ENCODE data around the gene RPS27. TPM values are rescaled to one million over a fixed set of nuclear protein-coding genes. Genes with fewer than 3 reads are reported as not detected.
A peak's percentile ranks its signal among the peaks of the same experiment; 100 is the strongest.

RPS27 gene
- polyA plus RNA-seq, 2 of the 4 experiments (the other 2 are of a cell fraction) = 4,831 to 5,586 TPM

GRCh38 chr1:153976819-153977249 lies 13.7 kb upstream of the RPS27 start:
- no peak for DNase-seq (ENCODE audit: low read depth in 1 of 2, low spot score in 1 of 2)
- Histone ChIP-seq H3K4me3 (peak overlapping the region; percentile 92), H3K9me3 (no peaks in the 10 kb centered on the region), H3K27ac (peak overlapping the region; percentile 88 to 95), H3K4me1 (peaks cover 18% of the 10 kb centered on the region), H3K4me2 (peak overlapping the region; percentile 92)
- ChIA-PET POLR2A (interaction anchor here (0.9 to 4.4 kb wide), 9 partner anchors 9 to 193 kb away, joined by 3 to 78 read pairs (median 8); partner anchors contain the start of genes CREB3L4, DENND4B, GATAD2B and RAB13), CTCF (interaction anchor here (0.8 to 7.5 kb wide), 10 partner anchors 9 to 187 kb away, joined by 3 to 90 read pairs (median 5); partner anchors contain the start of genes CREB3L4, DENND4B and RAB13)
- peak; percentile 3 to 45; a peak in 4 of 6 replicates for ATAC-seq
- TF ChIP-seq PHF8 (IDR thresholded peaks at IDR 0.05; ENCODE audit: borderline replicate concordance, low read depth) = no peak
- no peak for TF ChIP-seq FOSB (CRISPR knock-in tag; IDR thresholded peaks at IDR 0.05)
- no peak for TF ChIP-seq MAZ (IDR thresholded peaks at IDR 0.05; ENCODE audit: borderline replicate concordance, low read depth, low read length)
- TF ChIP-seq POLR2AphosphoS2 (conservative IDR thresholded peaks at IDR 0.05; ENCODE audit: low read length) = no peak
- no peak for TF ChIP-seq KDM5A (IDR thresholded peaks at IDR 0.05)
- TF ChIP-seq JUN (IDR thresholded peaks at IDR 0.05) = no peak
- no peak for TF ChIP-seq ZC3H11A (IDR thresholded peaks at IDR 0.05)
- TF ChIP-seq MYC (IDR thresholded peaks at IDR 0.05; ENCODE audit: borderline replicate concordance, low read length) = no peak
- no peak for FAIRE-seq
- 2% methylated on average over 13 of the region's 16 CpGs for WGBS (ENCODE audit: missing lambda C conversion rate)

DNA sequence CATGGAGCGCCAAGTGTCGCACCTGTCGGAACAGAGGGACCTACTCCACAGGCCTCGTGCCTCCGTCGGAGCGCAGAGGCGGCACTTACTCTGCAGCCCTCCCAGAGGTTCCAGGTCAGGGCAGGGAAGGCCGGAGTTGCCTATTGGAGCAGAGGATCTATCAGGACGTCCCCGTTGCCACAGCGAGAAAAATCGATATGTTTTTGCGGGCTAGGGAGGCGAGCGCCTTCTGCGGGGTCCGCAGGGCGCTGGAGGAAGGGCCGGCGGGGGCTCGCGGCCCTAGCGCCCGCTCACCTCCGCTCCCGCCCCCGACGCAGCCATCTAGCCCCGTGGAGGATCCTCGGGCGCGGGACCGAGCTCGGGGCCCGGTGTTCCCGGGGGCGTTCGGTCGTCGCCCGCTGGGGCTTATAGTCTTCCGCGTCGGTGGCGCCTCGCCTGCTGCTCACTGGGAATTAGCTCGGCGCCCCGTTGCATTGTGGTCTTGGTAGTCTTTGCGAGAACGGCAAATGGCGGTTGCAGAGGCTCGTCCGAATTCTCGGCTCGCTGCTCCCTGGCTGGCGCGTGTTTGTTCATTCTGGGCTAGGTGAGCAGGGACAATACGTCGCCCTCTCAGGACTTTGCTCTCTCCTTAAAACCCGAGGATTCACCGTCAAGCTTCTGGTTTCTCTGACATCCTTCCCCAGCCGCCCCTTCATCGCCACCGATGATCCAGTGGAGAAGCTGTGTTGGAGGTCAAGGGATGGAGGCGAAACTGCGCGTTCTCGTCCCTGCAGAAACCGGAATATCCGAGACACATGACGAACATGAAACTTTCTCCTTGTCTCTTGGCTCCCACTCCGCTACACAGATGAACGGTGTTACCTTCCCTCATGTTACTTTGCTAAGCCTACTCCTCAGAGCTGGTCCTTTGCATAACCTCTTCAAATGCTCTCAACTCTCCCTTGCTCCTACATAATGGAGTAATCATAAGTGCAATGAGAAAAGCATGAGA lies 13.0 kb upstream of the RPS27 start, which contains the start of gene JTB:
Gene JTB, minus strand, starts transcription at position 425 of the 991 bp plus-strand sequence. Its CDS starts 422 bp downstream, at position 3.
- Histone ChIP-seq H3K9me3 (no peaks in the 10 kb centered on the region), H3K4me3 (peak within 1 kb of the TSS; percentile 92), H3K4me1 (peaks cover 18% of the 10 kb centered on the region), H3K27ac (peak within 1 kb of the TSS; percentile 88 to 95), H3K4me2 (peak within 1 kb of the TSS; percentile 92)
- TF ChIP-seq HEYL (CRISPR knock-in tag; IDR thresholded peaks at IDR 0.05) = no peak
- TF ChIP-seq FOXS1 (CRISPR knock-in tag; IDR thresholded peaks at IDR 0.05) = no peak
- TF ChIP-seq JUN (IDR thresholded peaks at IDR 0.05) = peak in 1 of 2 experiments; percentile 62; a peak in 1 of 5 replicates
- TF ChIP-seq, protein P1, sequence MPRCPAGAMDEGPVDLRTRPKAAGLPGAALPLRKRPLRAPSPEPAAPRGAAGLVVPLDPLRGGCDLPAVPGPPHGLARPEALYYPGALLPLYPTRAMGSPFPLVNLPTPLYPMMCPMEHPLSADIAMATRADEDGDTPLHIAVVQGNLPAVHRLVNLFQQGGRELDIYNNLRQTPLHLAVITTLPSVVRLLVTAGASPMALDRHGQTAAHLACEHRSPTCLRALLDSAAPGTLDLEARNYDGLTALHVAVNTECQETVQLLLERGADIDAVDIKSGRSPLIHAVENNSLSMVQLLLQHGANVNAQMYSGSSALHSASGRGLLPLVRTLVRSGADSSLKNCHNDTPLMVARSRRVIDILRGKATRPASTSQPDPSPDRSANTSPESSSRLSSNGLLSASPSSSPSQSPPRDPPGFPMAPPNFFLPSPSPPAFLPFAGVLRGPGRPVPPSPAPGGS (IDR thresholded peaks at IDR 0.05) = peak; percentile 83
- no peak for TF ChIP-seq RARB (CRISPR knock-in tag; IDR thresholded peaks at IDR 0.05)
- TF ChIP-seq EHF (CRISPR knock-in tag; IDR thresholded peaks at IDR 0.05) = no peak
- TF ChIP-seq CHD2 (IDR thresholded peaks at IDR 0.05; ENCODE audit: low read length, partially characterized antibody) = no peak
- TF ChIP-seq MAFK (IDR thresholded peaks at IDR 0.05; ENCODE audit: partially characterized antibody) = no peak
- no peak for TF ChIP-seq NFE2L2 (conservative IDR thresholded peaks at IDR 0.05; ENCODE audit: low read length)
- TF ChIP-seq FOSL2 (IDR thresholded peaks at IDR 0.05) = no peak
- TF ChIP-seq FOSL2 (CRISPR knock-in tag; IDR thresholded peaks at IDR 0.05) = no peak
- peak; percentile 56 for TF ChIP-seq POLR2A (IDR thresholded peaks at IDR 0.05; ENCODE audit: low read length)
- TF ChIP-seq KDM1A (IDR thresholded peaks at IDR 0.05; ENCODE audit: low read depth) = no peak
- TF ChIP-seq RFX5 (IDR thresholded peaks at IDR 0.05) = no peak
- peak; percentile 81 for TF ChIP-seq MAX (IDR thresholded peaks at IDR 0.05)
- TF ChIP-seq RNF2 (IDR thresholded peaks at IDR 0.05; ENCODE audit: borderline replicate concordance, low read depth) = no peak
- no peak for TF ChIP-seq TFCP2L1 (CRISPR knock-in tag; IDR thresholded peaks at IDR 0.05)
- no peak for TF ChIP-seq CBX8 (IDR thresholded peaks at IDR 0.05)
- TF ChIP-seq, protein P2, sequence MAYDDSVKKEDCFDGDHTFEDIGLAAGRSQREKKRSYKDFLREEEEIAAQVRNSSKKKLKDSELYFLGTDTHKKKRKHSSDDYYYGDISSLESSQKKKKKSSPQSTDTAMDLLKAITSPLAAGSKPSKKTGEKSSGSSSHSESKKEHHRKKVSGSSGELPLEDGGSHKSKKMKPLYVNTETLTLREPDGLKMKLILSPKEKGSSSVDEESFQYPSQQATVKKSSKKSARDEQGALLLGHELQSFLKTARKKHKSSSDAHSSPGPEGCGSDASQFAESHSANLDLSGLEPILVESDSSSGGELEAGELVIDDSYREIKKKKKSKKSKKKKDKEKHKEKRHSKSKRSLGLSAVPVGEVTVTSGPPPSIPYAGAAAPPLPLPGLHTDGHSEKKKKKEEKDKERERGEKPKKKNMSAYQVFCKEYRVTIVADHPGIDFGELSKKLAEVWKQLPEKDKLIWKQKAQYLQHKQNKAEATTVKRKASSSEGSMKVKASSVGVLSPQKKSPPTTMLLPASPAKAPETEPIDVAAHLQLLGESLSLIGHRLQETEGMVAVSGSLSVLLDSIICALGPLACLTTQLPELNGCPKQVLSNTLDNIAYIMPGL (CRISPR knock-in tag; IDR thresholded peaks at IDR 0.05; ENCODE audit: borderline replicate concordance) = no peak
- TF ChIP-seq HDAC2 (IDR thresholded peaks at IDR 0.05) = no peak
- TF ChIP-seq PHF8 (IDR thresholded peaks at IDR 0.05; ENCODE audit: borderline replicate concordance, low read depth) = peak; percentile 93
- TF ChIP-seq GATA3 (IDR thresholded peaks at IDR 0.05; ENCODE audit: borderline replicate concordance) = no peak
- ATAC-seq = peak; percentile 95 to 98
- POLR2A ChIA-PET = interaction anchor here (0.6 to 4.4 kb wide), 10 partner anchors 9 to 194 kb away, joined by 3 to 78 read pairs (median 6); partner anchors contain the start of genes CREB3L4, DENND4B, GATAD2B and RAB13
- peak; percentile 82 to 90 for DNase-seq (ENCODE audit: low read depth in 1 of 2, low spot score in 1 of 2)
- no peak for FAIRE-seq
- 2% methylated on average over 30 of the region's 75 CpGs for WGBS (ENCODE audit: missing lambda C conversion rate)
- CTCF ChIA-PET = interaction anchor here (0.5 to 7.5 kb wide), 19 partner anchors 9 to 947 kb away, joined by 3 to 90 read pairs (median 3); partner anchors contain the start of genes CREB3L4, DENND4B and RAB13
